Cortex of kidney (tissue), 1 donor: ENCODE measurements around the gene ITPKA.

Source experiments
- DNase-seq: peaks from one replicate; lab custom pipeline; 2025; lab: John Stamatoyannopoulos, UW

Gene ITPKA

GRCh38 chr15:41490355-41490754, 3.3 kb upstream of the ITPKA start:
- no peak for DNase-seq

- no peak for DNase-seq
These were observed 1.8 kb upstream of the ITPKA start for GRCh38 chr15:41491889-41492288.

GRCh38 chr15:41492597-41493204, 973 bp upstream of the ITPKA start:
- no peak for DNase-seq

GRCh38 chr15:41493902-41494189, 172 bp downstream of the ITPKA start:
- no peak for DNase-seq

GRCh38 chr15:41494190-41494921, 682 bp downstream of the ITPKA start:
- DNase-seq = no peak

GRCh38 chr15:41494922-41495735, 1.5 kb downstream of the ITPKA start:
- no peak for DNase-seq

- DNase-seq = no peak
These were observed 2.3 kb downstream of the ITPKA start for GRCh38 chr15:41495736-41496599.

- DNase-seq = no peak
These were observed 5.0 kb downstream of the ITPKA start for GRCh38 chr15:41498657-41499056.

GRCh38 chr15:41499109-41499851, 5.6 kb downstream of the ITPKA start:
- DNase-seq = no peak

GRCh38 chr15:41501191-41501917, 7.7 kb downstream of the ITPKA start:
- no peak for DNase-seq

- no peak for DNase-seq
These were observed 8.5 kb downstream of the ITPKA start for GRCh38 chr15:41501931-41502794.

- DNase-seq = no peak
These were observed 9.4 kb downstream of the ITPKA start for GRCh38 chr15:41502795-41503668.

- DNase-seq = no peak
These were observed 10.0 kb downstream of the ITPKA start for GRCh38 chr15:41503669-41504010.

- no peak for DNase-seq
These were observed 11.2 kb downstream of the ITPKA start for GRCh38 chr15:41504751-41505492.

GRCh38 chr15:41505776-41506175, 12.1 kb downstream of the ITPKA start:
- DNase-seq = no peak

GRCh38 chr15:41506796-41507341, 13.2 kb downstream of the ITPKA start:
- no peak for DNase-seq

GRCh38 chr15:41507820-41508290, 14.2 kb downstream of the ITPKA start:
- no peak for DNase-seq

GRCh38 chr15:41510728-41511127, 17.1 kb downstream of the ITPKA start:
- DNase-seq = no peak
